Dendritic cell treated with granulocyte-macrophage colony-stimulating factor and Interleukin-4, amounts not matched to agents 40 ng/mL and 50 ng/mL, for 4 days (primary cell): Measurements from ENCODE around the gene MARS1.
"Not testable (repeated sequence)": the region's sequence is repeated elsewhere in the genome, so short reads cannot be mapped to it uniquely, and the experiment has no call there.

ENCODE experiments used
- H3K27ac Mint-ChIP-seq: one replicate; pipeline ENCODE4 v1.8.0; 2022; ENCODE audit warnings: mild to moderate bottlenecking, mixed read lengths
- H3K27me3 Mint-ChIP-seq: one replicate; pipeline ENCODE4 v1.8.0; 2022; ENCODE audit warnings: mild to moderate bottlenecking, mixed read lengths
- H3K36me3 Mint-ChIP-seq: one replicate; pipeline ENCODE4 v1.8.0; 2022; ENCODE audit warnings: low read depth, mixed read lengths
- H3K4me1 Mint-ChIP-seq: one replicate; pipeline ENCODE4 v1.8.0; 2022; ENCODE audit warnings: low read depth, mixed read lengths
- H3K4me3 Mint-ChIP-seq: one replicate; pipeline ENCODE4 v1.8.0; 2022; ENCODE audit warnings: mild to moderate bottlenecking, moderate library complexity, mixed read lengths
- H3K9me3 Mint-ChIP-seq: one replicate; pipeline ENCODE4 v1.8.0; 2022; ENCODE audit warnings: mixed read lengths
- intact Hi-C: fragments of 100-400 bp; cut with micrococcal nuclease; formaldehyde crosslinking; loops from one replicate; pipeline ENCODE4 v1.15.0; 2022

MARS1 gene

DNA sequence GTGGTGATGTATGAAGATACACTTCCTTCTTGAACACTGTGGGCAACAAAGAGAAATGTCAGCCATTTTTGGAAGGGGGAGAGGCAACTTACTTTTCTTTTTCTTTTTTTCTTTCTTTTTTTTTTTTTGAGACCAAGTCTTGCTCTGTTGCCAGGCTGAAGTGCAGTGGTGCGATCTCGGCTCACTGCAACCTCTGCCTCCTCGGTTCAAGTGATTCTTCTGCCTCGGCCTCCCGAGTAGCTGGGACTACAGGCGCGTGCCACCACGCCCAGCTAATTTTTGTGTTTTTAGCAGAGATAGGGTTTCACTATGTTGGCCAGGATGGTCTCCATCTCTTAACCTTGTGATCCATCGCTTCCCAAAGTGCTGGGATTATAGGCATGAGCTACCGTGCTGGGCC lies 29.9 kb downstream of the MARS1 start:
- H3K27me3 Mint-ChIP-seq, H3K27ac Mint-ChIP-seq, H3K9me3 Mint-ChIP-seq, H3K4me3 Mint-ChIP-seq, intact Hi-C loops: not testable (repeated sequence)
- Mint-ChIP-seq H3K36me3 (peaks cover 77% of the 10 kb centered on the region), H3K4me1 (peaks cover 53% of the 10 kb centered on the region)

- Mint-ChIP-seq H3K9me3 (no peaks in the 10 kb centered on the region), H3K27me3 (no peaks in the 10 kb centered on the region), H3K27ac (peak overlapping the region; percentile 98), H3K36me3 (peaks cover 76% of the 10 kb centered on the region), H3K4me3 (peak overlapping the region; percentile 95), H3K4me1 (peaks cover 57% of the 10 kb centered on the region)
- intact Hi-C loops = no loop called here
Measured at GRCh38 chr12:57518176-57518919, 30.5 kb downstream of the MARS1 start.

GRCh38 chr12:57518920-57519795 lies 31.3 kb downstream of the MARS1 start:
- H3K4me3 Mint-ChIP-seq = peak overlapping the region; percentile 95
- intact Hi-C loops = no loop called here

DNA sequence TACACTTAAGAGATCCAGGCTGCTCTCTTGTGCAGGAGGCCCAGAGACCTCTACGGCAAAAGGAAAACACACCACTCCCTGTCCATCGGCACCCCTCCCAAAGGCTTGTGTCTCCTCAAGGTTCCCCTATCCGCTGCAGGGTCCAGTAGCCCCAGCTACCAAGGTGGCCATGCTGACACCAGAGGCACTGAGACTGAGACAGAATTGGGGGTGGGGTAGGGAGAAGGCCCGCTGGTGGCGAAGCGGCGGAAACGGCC lies 31.9 kb downstream of the MARS1 start:
- intact Hi-C loops = loop anchor here (1.0 kb wide), 1 partner anchor 31 kb away; the partner anchor contains the start of gene MARS1
- Mint-ChIP-seq H3K36me3 (peaks cover 73% of the 10 kb centered on the region), H3K27me3 (no peaks in the 10 kb centered on the region), H3K4me3 (peak overlapping the region; percentile 95), H3K4me1 (peaks cover 65% of the 10 kb centered on the region), H3K27ac (peak overlapping the region; percentile 98), H3K9me3 (no peaks in the 10 kb centered on the region)

More at GRCh38 chr12:57518920-57519795, 31.3 kb downstream of the MARS1 start:
- no peaks in the 10 kb centered on the region for H3K9me3 Mint-ChIP-seq
- H3K27me3 Mint-ChIP-seq = no peaks in the 10 kb centered on the region
- peaks cover 65% of the 10 kb centered on the region for H3K4me1 Mint-ChIP-seq
- H3K36me3 Mint-ChIP-seq = peaks cover 73% of the 10 kb centered on the region
- H3K27ac Mint-ChIP-seq = peak overlapping the region; percentile 98

DNA sequence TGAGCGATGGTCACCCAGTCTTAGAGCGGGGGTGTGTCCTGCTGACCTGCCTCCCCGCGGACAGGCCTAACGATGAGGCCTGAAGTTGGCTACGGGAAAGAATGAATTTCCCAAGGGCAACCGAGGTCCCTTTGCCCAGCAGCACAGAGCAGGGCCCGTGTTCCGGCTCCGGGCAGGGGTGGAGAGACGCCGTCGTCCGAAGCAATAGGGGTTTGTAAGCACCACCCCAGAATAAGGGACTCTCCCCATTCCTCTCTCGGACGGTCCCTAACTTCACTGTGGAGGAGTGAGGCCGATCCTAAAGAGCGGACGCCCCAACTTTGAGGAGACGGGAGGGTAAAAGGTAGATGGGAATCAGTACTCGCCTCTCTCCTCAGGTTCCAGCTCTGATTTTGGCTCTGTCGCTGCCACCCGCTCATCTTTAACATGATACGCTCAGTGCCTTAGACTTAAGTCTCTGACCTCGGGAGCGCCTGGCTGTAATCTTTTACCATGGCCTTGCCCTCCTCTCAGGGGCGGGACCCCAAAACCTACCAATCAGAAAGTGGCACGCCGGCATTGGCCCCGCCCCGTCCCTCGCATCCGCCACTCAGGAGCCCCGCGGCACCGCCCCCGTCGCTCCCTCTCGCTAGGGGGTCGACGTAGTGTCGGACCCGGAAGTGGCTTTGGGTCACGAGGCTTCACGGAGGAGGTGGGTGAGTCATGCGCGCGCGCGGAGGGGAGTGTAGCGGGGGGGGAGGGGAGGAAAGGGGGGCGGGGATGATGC lies 32.4 kb downstream of the MARS1 start, which contains the start of gene DDIT3:
TSS of gene DDIT3 (minus strand) at position 462 of the 766 bp plus-strand sequence. CDS start 3,108 bp downstream, outside the sequence.
- Mint-ChIP-seq H3K27me3 (no peaks in the 10 kb centered on the region), H3K27ac (peak within 1 kb of the TSS; percentile 98), H3K36me3 (peaks cover 73% of the 10 kb centered on the region), H3K9me3 (no peaks in the 10 kb centered on the region), H3K4me1 (peaks cover 69% of the 10 kb centered on the region), H3K4me3 (peak within 1 kb of the TSS; percentile 95)
- intact Hi-C loops = loop anchor here (1.0 kb wide), 1 partner anchor 32 kb away; the partner anchor contains the start of gene MARS1

- intact Hi-C loops = no loop called here
- Mint-ChIP-seq H3K4me1 (peaks cover 81% of the 10 kb centered on the region), H3K27me3 (no peaks in the 10 kb centered on the region), H3K27ac (peak overlapping the region; percentile 98), H3K4me3 (peak overlapping the region; percentile 95), H3K36me3 (peaks cover 73% of the 10 kb centered on the region), H3K9me3 (no peaks in the 10 kb centered on the region)
Measured at GRCh38 chr12:57521525-57522010, 33.7 kb downstream of the MARS1 start.

GRCh38 chr12:57522011-57522886 lies 34.4 kb downstream of the MARS1 start, which contains the start of gene MBD6:
MBD6 (plus strand) TSS chr12:57522824; CDS start chr12:57524304, 1,480 bp downstream.
- H3K4me1 Mint-ChIP-seq = peaks cover 79% of the 10 kb centered on the region
- intact Hi-C loops = no loop called here
- H3K36me3 Mint-ChIP-seq = peaks cover 73% of the 10 kb centered on the region

GRCh38 chr12:57522887-57523705 lies 35.2 kb downstream of the MARS1 start:
- peak overlapping the region; percentile 95 for H3K4me3 Mint-ChIP-seq
- H3K36me3 Mint-ChIP-seq = peaks cover 73% of the 10 kb centered on the region
- no peaks in the 10 kb centered on the region for H3K27me3 Mint-ChIP-seq
- H3K27ac Mint-ChIP-seq = peak overlapping the region; percentile 98
- intact Hi-C loops = loop anchor here (1.0 kb wide), 2 partner anchors 24 to 47 kb away; partner anchors contain the start of gene DCTN2
- no peaks in the 10 kb centered on the region for H3K9me3 Mint-ChIP-seq
- peaks cover 74% of the 10 kb centered on the region for H3K4me1 Mint-ChIP-seq

More at GRCh38 chr12:57522011-57522886, 34.4 kb downstream of the MARS1 start, which contains the start of gene MBD6:
- peak within 1 kb of the TSS; percentile 98 for H3K27ac Mint-ChIP-seq
- no peaks in the 10 kb centered on the region for H3K9me3 Mint-ChIP-seq
- no peaks in the 10 kb centered on the region for H3K27me3 Mint-ChIP-seq
- peak within 1 kb of the TSS; percentile 95 for H3K4me3 Mint-ChIP-seq

GRCh38 chr12:57523706-57524614 lies 36.1 kb downstream of the MARS1 start:
- peaks cover 73% of the 10 kb centered on the region for H3K36me3 Mint-ChIP-seq
- H3K4me1 Mint-ChIP-seq = peaks cover 65% of the 10 kb centered on the region
- H3K27me3 Mint-ChIP-seq = no peaks in the 10 kb centered on the region
- H3K4me3 Mint-ChIP-seq = peak overlapping the region; percentile 95
- H3K27ac Mint-ChIP-seq = peak overlapping the region; percentile 98
- H3K9me3 Mint-ChIP-seq = no peaks in the 10 kb centered on the region
- intact Hi-C loops = loop anchor here (1.0 kb wide), 2 partner anchors 23 to 48 kb away; partner anchors contain the start of gene DCTN2

DNA sequence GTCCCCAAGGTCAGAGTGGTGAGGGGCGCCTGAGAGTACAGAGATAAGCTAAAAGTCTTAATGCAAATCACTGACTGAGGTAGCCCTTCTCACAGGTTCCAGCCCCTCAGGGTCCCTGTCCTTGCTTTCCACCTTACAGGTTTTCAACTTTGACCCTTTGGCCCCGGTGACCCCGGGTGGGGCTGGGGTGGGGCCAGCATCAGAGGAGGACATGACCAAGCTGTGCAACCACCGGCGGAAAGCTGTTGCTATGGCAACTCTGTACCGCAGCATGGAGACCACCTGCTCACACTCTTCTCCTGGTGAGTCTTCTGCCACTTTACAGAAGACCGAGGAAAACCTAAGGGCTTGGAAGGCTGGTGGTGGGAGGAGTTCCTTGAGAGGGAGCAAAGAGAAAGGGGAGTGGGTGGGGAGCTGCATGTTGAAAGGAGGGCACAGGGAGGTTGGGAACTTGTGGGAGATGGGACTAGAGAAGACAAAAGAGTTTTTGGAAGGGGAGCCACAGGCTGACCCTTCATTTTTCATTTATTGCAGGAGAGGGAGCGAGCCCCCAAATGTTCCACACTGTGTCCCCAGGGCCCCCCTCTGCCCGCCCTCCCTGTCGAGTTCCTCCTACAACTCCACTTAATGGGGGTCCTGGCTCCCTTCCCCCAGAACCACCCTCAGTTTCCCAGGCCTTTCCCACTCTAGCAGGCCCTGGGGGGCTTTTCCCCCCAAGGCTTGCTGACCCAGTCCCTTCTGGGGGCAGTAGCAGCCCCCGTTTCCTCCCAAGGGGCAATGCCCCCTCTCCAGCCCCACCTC lies 37.1 kb downstream of the MARS1 start:
- Mint-ChIP-seq H3K27me3 (no peaks in the 10 kb centered on the region), H3K4me1 (peaks cover 58% of the 10 kb centered on the region), H3K9me3 (no peaks in the 10 kb centered on the region), H3K27ac (peak overlapping the region; percentile 49), H3K36me3 (peaks cover 73% of the 10 kb centered on the region), H3K4me3 (no peak overlapping the region)
- intact Hi-C loops = no loop called here
